HFFc6 (cell line): ENCODE results near the gene C3orf18. TPM values are rescaled to one million over a fixed set of nuclear protein-coding genes. Genes with fewer than 3 reads are reported as not detected.

ENCODE experiments used
- DNase-seq: peaks from one replicate; pipeline ENCODE4 v3.0.0-alpha.2; 2018
- H3K27ac Mint-ChIP-seq: 2 replicates; pipeline ENCODE4 v1.8.0; 2020; ENCODE audit warnings: mild to moderate bottlenecking, mixed read lengths
- H3K27me3 Mint-ChIP-seq: 2 replicates; pipeline ENCODE4 v1.8.0; 2021; ENCODE audit warnings: mild to moderate bottlenecking, moderate library complexity, mixed read lengths; ENCODE audit not compliant: insufficient read depth
- H3K36me3 Mint-ChIP-seq: 2 replicates; pipeline ENCODE4 v1.8.0; 2021; ENCODE audit warnings: low read depth, mixed read lengths
- H3K4me1 Mint-ChIP-seq: 2 replicates; pipeline ENCODE4 v1.8.0; 2020; ENCODE audit warnings: low read depth, mixed read lengths
- H3K4me3 Mint-ChIP-seq: 2 replicates; pipeline ENCODE4 v1.8.0; 2020; ENCODE audit warnings: mild to moderate bottlenecking, moderate library complexity, mixed read lengths
- H3K9me3 Mint-ChIP-seq: 2 replicates; pipeline ENCODE4 v1.8.0; 2020; ENCODE audit warnings: mild to moderate bottlenecking, mixed read lengths
- CTCF ChIP-seq: fragments of 200-600 bp; sonication (generic); IDR thresholded peaks from 2 replicates; pipeline ENCODE4 v1.5.0; 2021; ENCODE audit warnings: antibody characterized with exemption, mild to moderate bottlenecking
- total RNA-seq, 6 experiments: library from RNA; stranded (reverse); fragmentation: NEBNext Ultra II Directional; extraction: Animal tissue kit (Norgen Biotek cat#: 25700); gene quantifications; 2 replicates in 1 of 6; 3 replicates in 5 of 6; pipeline ENCODE4 v1.2.3, GENCODE V29; 2021

Gene C3orf18
- total RNA-seq, 6 experiments from 2014 or later: 12.9 to 15.5 (median 14.2) TPM

DNA sequence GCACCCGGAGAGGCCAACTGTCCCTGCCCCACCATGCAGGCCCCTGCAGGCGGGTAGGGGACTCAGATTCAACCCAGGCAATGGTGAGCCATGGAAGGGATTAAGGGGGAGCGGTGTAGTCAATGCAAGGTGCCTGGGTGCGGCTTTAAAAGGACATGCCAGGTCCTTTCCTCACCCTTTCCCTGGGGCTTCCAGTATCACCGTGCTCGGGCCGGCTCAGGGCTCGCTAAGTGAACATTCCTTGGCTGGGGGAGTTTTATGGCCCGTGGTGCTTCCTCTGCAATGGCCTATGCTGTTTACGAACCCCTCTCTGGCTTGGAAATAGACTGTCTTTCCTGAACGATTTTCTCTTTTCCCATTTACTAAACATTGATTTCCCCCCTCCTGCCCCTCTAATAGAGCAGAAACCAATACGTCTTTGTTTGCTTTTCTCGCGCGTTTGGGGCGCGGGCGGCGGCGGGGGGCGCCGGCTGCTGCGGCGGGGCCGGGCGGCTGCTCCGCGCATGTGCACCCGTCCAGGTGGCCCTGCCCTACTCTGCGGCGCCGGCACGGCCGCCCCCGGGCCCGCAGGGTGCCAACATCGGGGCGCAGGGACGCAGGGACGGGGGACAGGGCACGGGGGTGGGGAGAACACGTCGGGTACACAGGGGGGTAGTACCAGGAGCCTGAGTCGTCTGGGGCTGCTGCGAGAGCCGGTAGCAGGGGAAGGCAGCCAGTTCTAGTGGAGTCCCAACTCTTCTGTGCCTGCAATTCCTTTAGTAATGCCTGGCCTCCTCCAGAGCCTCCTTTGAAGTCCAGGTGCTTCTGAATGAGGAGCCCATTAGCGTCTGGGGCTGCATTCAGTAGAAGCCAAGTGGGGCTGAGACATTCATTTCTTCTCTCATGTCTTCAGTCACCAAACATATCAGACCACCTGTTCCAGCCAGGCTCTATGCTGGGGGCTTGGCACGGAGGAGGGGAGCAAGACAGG is 37.3 kb downstream of the C3orf18 start:
- Mint-ChIP-seq H3K27me3 (peaks cover 46% of the 10 kb centered on the region), H3K27ac (no peak overlapping the region)
- no peak for TF ChIP-seq CTCF

GRCh38 chr3:50525987-50526386 is 41.6 kb downstream of the C3orf18 start:
- Mint-ChIP-seq H3K9me3 (no peaks in the 10 kb centered on the region), H3K4me1 (peaks cover 5% of the 10 kb centered on the region; the same call in 1 of the 2 replicates), H3K27me3 (peaks cover 45% of the 10 kb centered on the region), H3K36me3 (no peaks in the 10 kb centered on the region), H3K27ac (no peak overlapping the region), H3K4me3 (no peak overlapping the region)
- no peak for TF ChIP-seq CTCF
- peak; percentile 21 for DNase-seq

More for the DNA sequence above, 37.3 kb downstream of the C3orf18 start:
- no peaks in the 10 kb centered on the region for H3K9me3 Mint-ChIP-seq
- no peak overlapping the region for H3K4me3 Mint-ChIP-seq
- DNase-seq: no peak
- peaks cover 16% of the 10 kb centered on the region for H3K4me1 Mint-ChIP-seq
- no peaks in the 10 kb centered on the region for H3K36me3 Mint-ChIP-seq

DNA sequence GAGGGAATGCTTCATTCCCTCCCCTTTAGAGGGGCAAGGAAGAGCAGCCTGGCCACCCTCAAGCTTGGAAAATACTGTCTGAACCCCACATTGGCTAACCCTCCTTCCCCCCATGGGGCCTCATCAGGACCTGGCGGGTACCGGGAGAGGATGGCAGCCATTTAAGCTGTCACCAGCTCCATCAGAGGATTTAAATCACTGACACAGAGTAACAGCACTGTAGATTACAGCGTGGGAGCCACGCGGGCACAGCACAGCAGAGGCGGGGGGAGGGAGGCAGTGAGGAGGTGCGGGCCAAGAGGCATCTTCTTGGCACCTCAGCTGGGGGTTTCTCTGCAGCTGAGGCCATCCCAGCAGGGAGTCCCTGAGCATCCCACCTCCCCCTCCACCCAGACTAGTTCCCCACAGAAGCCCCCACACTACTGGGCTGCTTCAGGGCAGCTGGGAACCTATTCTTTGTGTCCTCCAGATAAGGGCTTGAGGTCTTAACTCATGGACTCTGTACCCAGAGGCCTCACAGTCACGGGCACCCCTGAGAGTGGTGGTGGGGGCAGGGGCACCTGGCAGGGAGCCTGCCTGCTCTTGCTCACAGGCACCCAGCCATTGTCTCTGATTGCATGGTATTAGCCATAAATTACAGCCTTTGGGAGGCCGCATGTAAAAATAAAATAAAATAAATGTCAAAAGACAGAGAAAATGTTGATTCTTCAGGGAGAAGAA is 42.2 kb downstream of the C3orf18 start:
- Mint-ChIP-seq H3K4me3 (no peak overlapping the region), H3K9me3 (no peaks in the 10 kb centered on the region), H3K4me1 (peaks cover 5% of the 10 kb centered on the region; the same call in 1 of the 2 replicates), H3K27ac (no peak overlapping the region), H3K27me3 (peaks cover 49% of the 10 kb centered on the region), H3K36me3 (no peaks in the 10 kb centered on the region)
- DNase-seq: no peak
- TF ChIP-seq CTCF: no peak

DNA sequence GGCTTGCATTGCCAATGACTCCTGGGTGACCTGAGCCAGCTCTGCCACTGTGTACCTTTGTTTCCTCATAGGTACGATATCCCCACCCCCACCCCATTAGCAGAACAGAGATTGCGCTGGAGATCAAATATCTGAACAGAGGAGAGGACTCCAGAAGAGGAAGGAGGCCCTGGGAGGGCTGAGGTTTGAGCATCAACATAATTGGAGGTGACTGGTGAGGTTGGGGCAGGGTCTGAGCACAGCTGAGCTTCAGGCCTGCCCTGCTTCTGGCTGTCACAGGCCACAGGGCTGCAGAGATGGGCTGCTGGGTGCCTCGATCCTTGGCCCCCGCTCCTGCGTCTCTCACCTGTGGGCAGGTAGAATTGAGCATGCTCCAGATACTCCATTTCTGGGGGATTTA is 42.8 kb downstream of the C3orf18 start:
- TF ChIP-seq CTCF: no peak
- H3K27me3 Mint-ChIP-seq: peaks cover 47% of the 10 kb centered on the region
- H3K9me3 Mint-ChIP-seq: no peaks in the 10 kb centered on the region
- H3K4me1 Mint-ChIP-seq: peaks cover 5% of the 10 kb centered on the region; the same call in 1 of the 2 replicates
- no peak for DNase-seq
- no peak overlapping the region for H3K27ac Mint-ChIP-seq
- H3K36me3 Mint-ChIP-seq: no peaks in the 10 kb centered on the region
- H3K4me3 Mint-ChIP-seq: no peak overlapping the region

DNA sequence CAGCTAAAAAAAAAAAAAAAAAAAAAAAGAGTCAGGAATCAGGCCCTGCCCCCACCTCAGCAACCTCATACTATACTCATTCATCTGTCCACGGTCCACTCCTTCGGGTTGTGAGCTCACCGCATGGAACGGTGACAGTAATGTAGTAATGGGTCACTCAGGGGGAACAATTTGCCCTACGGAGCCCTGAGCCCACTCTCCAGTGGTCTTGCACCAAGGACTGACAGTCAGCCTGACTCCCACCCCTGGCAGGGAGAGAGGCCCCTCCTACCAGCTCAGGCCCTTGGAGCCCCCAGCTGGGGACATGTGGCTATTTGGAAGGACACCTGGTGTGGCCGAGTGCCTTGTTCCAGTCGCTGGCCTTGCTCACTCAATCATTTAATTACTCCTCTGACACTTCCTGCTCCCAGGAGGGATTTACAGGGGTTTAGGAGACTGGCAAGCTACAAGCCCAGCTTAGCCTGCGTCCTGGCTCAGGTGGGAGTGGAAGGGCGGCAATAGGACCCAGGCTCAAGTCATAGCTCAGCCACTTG is 44.2 kb downstream of the C3orf18 start:
- DNase-seq: no peak
- no peaks in the 10 kb centered on the region for H3K9me3 Mint-ChIP-seq
- H3K27ac Mint-ChIP-seq: no peak overlapping the region
- TF ChIP-seq CTCF: no peak
- no peak overlapping the region for H3K4me3 Mint-ChIP-seq
- H3K27me3 Mint-ChIP-seq: peaks cover 42% of the 10 kb centered on the region
- peaks cover 5% of the 10 kb centered on the region; the same call in 1 of the 2 replicates for H3K4me1 Mint-ChIP-seq
- no peaks in the 10 kb centered on the region for H3K36me3 Mint-ChIP-seq
